Brain microvascular endothelial cell (primary cell): ENCODE measurements around the gene MTHFD2L.

Experiments
- DNase-seq: peaks from one replicate; pipeline ENCODE4 v3.0.0-alpha.2; 2020
- H3K27ac ChIP-seq: fragments of 250-450 bp; sonication (Bioruptor Pico); 2 replicates; pipeline ENCODE4 v1.5.1; 2020; ENCODE audit warnings: mild to moderate bottlenecking, moderate library complexity
- H3K27me3 ChIP-seq: fragments of 250-450 bp; sonication (Bioruptor Pico); replicated peaks from 2 replicates; pipeline ENCODE4 v1.5.1; 2020; ENCODE audit warnings: mild to moderate bottlenecking
- H3K36me3 ChIP-seq: fragments of 250-450 bp; sonication (Bioruptor Pico); replicated peaks from 2 replicates; pipeline ENCODE4 v1.5.1; 2020; ENCODE audit warnings: mild to moderate bottlenecking
- H3K4me3 ChIP-seq: 2 replicates; pipeline ENCODE4 v1.5.1; 2011; ENCODE audit warnings: low read depth, mild to moderate bottlenecking, control low read depth, low read length, moderate library complexity
- CTCF ChIP-seq: IDR thresholded peaks from 2 replicates; pipeline ENCODE4 v1.5.1; 2011; ENCODE audit warnings: low read depth, mild to moderate bottlenecking, moderate library complexity, low read length, control low read depth, inconsistent platforms; ENCODE audit errors: missing control alignments
- in situ Hi-C: cut with HindIII; loops from 2 replicates; pipeline ENCODE4 v1.10.0; 2017; ENCODE audit warnings: low sequenced_read_pairs, low pct_ligation_motif_present

The MTHFD2L gene

DNA sequence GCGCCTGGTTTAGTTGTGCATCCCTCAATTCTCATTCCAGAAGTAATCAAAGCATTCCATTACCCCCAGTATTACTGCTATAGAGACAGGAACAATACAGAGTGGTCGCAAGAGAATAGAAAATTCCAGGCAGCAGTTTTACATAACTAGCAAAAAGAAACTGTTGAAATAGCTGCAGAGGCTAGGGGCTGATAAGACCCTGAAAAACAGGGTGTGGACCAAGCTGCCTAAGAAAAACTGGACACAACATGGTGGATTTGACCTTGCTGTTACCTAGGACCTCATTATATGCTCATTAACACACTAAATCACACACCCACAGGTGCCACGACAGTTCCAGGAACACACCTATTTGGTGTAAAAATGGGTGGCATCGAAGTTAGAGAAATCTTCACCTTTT is 165.7 kb downstream of the MTHFD2L start:
- DNase-seq, result no peak
- Histone ChIP-seq H3K36me3 (no peaks in the 10 kb centered on the region), H3K4me3 (no peak overlapping the region), H3K27ac (no peak overlapping the region), H3K27me3 (no peaks in the 10 kb centered on the region)
- in situ Hi-C loops, result loop anchor here (25.0 kb wide), 1 partner anchor 136 kb away; no protein-coding TSS in a partner anchor
- no peak for TF ChIP-seq CTCF

DNA sequence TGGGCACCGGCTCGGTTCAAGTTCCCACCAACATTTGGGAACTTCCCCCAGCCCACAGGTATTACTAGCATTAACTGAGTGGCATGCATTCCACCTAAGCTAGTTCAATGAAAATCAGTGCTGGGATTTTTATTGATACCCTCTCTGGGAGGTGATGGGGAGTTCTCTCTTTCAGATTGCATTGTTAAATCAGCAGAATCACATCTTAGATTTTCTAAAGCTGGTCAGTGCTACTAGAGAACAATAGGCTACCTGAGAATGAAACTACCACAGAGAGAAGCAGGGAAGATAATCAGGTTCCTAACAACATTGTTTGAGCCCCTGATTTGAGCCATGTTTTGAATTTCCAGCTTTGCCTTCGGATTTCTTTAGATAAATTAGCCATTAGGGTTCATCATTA is 166.3 kb downstream of the MTHFD2L start:
- H3K27ac ChIP-seq, result no peak overlapping the region
- DNase-seq, result no peak
- no peak for TF ChIP-seq CTCF
- H3K4me3 ChIP-seq, result no peak overlapping the region
- no peaks in the 10 kb centered on the region for H3K27me3 ChIP-seq
- in situ Hi-C loops, result loop anchor here (25.0 kb wide), 1 partner anchor 137 kb away; no protein-coding TSS in a partner anchor
- H3K36me3 ChIP-seq, result no peaks in the 10 kb centered on the region

DNA sequence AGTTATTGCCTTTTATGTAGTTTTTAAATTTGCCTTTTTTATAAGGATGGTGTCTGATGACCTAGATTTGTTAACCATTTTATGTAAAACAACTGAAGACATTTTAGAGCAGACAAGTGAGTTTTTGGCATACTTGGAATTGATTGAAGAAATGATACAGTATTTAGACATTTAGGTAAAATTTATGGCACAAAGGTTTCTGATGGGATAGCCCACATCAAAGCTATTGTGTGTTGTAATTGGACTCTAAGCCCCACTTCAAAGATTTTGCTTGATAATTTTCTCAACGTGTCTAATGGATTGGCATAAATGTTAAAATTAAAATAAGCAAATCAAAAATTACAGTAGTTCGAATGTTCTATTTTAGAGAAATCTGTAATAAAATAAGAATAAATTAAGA is 168.0 kb downstream of the MTHFD2L start:
- in situ Hi-C loops, result no loop called here

GRCh38 chr4:74327762-74328161 is 169.8 kb downstream of the MTHFD2L start:
- TF ChIP-seq CTCF, result no peak
- no peak for DNase-seq
- Histone ChIP-seq H3K4me3 (no peak overlapping the region), H3K27ac (no peak overlapping the region), H3K27me3 (no peaks in the 10 kb centered on the region), H3K36me3 (no peaks in the 10 kb centered on the region)
- in situ Hi-C loops, result no loop called here

More for the DNA sequence above, 168.0 kb downstream of the MTHFD2L start:
- Histone ChIP-seq H3K36me3 (no peaks in the 10 kb centered on the region), H3K4me3 (no peak overlapping the region), H3K27me3 (no peaks in the 10 kb centered on the region), H3K27ac (no peak overlapping the region)
- DNase-seq, result no peak
- no peak for TF ChIP-seq CTCF

DNA sequence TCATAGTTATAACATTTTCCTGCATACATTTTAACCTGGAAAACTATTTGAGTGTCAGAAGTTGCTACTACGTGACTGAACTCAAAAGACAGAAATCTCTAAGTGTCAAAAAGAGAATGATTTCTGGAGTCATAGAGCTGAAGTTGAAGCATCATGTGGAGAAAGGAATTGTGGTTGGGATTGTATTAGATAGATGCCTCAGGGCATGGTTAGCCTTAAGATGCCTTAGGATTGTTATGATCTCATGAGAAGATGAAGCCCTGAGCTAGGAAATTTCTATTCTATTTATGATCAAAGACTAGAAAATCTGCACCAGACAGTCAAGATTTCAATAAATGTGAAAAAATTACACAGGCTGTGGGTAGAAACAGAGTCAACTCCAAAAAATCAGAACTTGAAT is 170.6 kb downstream of the MTHFD2L start:
- in situ Hi-C loops, result no loop called here
- no peak for TF ChIP-seq CTCF
- Histone ChIP-seq H3K36me3 (no peaks in the 10 kb centered on the region), H3K27me3 (no peaks in the 10 kb centered on the region), H3K4me3 (no peak overlapping the region), H3K27ac (no peak overlapping the region)
- no peak for DNase-seq

DNA sequence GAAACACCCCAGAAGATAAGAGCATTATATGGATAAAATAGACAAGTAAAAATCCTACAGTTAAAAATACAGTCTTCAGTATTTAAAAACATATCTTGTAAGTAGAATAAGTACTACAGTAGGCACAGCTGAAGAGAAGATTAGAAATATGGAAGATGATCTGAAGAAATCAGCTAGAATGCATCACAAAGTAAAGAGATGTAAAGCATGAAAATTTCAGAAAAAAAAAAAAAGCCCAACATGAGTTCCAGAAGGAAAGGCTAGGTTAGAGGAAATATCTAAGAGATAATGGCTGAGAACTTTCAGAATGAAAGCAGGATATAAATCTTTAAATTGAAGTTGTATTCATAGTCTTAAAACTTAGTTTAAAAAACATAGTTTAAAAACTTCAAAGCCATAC is 171.4 kb downstream of the MTHFD2L start:
- H3K27me3 ChIP-seq, result no peaks in the 10 kb centered on the region
- no peak overlapping the region for H3K4me3 ChIP-seq
- no peaks in the 10 kb centered on the region for H3K36me3 ChIP-seq
- in situ Hi-C loops, result no loop called here
- H3K27ac ChIP-seq, result no peak overlapping the region
- no peak for TF ChIP-seq CTCF
- DNase-seq, result no peak
